Esophagus (tissue), 2 donors: ENCODE measurements around the gene DLK2. TPM values are rescaled to one million over a fixed set of nuclear protein-coding genes. Genes with fewer than 3 reads are reported as not detected.
"Not testable (repeated sequence)": the region's sequence is repeated elsewhere in the genome, so short reads cannot be mapped to it uniquely, and the experiment has no call there.

Experiments
- H3K27ac ChIP-seq, 2 donors: one replicate each; pipeline ENCODE4 v1.5.1; 2013; ENCODE audit warnings: low read depth in 2 of 2, mild to moderate bottlenecking in 2 of 2, inconsistent platforms in 1 of 2, low read length in 1 of 2, moderate library complexity in 1 of 2
- H3K27me3 ChIP-seq, 2 donors: one replicate each; pipeline ENCODE4 v1.6.1; 2013; ENCODE audit warnings: low read length in 2 of 2, control low read depth in 1 of 2, mild to moderate bottlenecking in 1 of 2; ENCODE audit not compliant: insufficient read depth in 2 of 2, control insufficient read depth in 1 of 2
- H3K36me3 ChIP-seq, 2 donors: one replicate each; pipeline ENCODE4 v1.6.1; 2013; ENCODE audit warnings: low read length in 1 of 2; ENCODE audit not compliant: control insufficient read depth in 2 of 2, insufficient read depth in 2 of 2
- H3K4me1 ChIP-seq, 2 donors: one replicate each; pipeline ENCODE4 v1.6.1; 2013; ENCODE audit warnings: low read length in 1 of 2; ENCODE audit not compliant: control insufficient read depth in 2 of 2, insufficient read depth in 2 of 2
- H3K4me3 ChIP-seq, 2 donors: one replicate each; pipeline ENCODE4 v1.5.1; 2013; ENCODE audit warnings: low read length in 2 of 2, mild to moderate bottlenecking in 2 of 2, low read depth in 1 of 2, moderate library complexity in 1 of 2
- H3K9me3 ChIP-seq, 2 donors: one replicate each; pipeline ENCODE4 v1.6.1; 2013; ENCODE audit warnings: mild to moderate bottlenecking in 2 of 2, low read depth in 1 of 2, low read length in 1 of 2, moderate library complexity in 1 of 2; ENCODE audit not compliant: control insufficient read depth in 2 of 2, insufficient read depth in 1 of 2
- WGBS, 2 donors: extraction: QIAGEN DNeasy Blood & Tissue Kit; methylation state at CpG; one replicate each; pipeline ENCODE4 v1.1.7; 2013; 5-methylcytosine and 5-hydroxymethylcytosine counted together
- polyA plus RNA-seq, 2 donors: library from polyadenylated mRNA; stranded (reverse); fragments of 200-250 nt; gene quantifications; one replicate each; pipeline ENCODE4 v1.2.3, GENCODE V29; 2013
- donor health status: healthy with polysubstance abuse.
- donor health status: Bipolar disorder and iron deficiency.

Gene DLK2
- polyA plus RNA-seq, 2 donors = 11.3 to 18.7 TPM

DNA sequence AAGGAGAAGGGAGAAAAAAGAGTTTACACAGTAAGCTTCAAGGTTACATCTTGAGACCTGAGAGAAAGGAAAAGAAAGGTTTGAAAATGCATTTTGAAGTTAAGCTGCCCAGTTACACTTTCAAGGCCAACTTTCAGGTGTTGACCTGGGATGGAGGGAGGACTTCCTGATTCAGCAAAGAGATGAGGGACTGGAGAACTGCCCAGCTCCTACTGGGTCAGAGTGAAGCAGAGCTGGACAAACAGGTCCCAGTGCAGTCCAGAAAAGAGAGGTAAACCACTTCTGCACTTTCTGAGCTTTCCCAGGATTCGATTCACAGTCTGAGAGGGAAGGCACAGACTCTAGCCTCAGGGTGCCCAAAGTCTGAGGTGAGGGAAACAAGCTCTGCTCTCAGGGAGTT, 16.1 kb upstream of the DLK2 start:
- Histone ChIP-seq H3K27ac (no peak overlapping the region), H3K27me3 (no peaks in the 10 kb centered on the region), H3K9me3 (no peaks in the 10 kb centered on the region), H3K4me3 (no peak overlapping the region), H3K4me1 (peaks cover 0 to 2% of the 10 kb centered on the region in 2 donors), H3K36me3 (no peaks in the 10 kb centered on the region)
- WGBS, 2 donors = 44 to 59% methylated on average over 1 of the region's 1 CpG

DNA sequence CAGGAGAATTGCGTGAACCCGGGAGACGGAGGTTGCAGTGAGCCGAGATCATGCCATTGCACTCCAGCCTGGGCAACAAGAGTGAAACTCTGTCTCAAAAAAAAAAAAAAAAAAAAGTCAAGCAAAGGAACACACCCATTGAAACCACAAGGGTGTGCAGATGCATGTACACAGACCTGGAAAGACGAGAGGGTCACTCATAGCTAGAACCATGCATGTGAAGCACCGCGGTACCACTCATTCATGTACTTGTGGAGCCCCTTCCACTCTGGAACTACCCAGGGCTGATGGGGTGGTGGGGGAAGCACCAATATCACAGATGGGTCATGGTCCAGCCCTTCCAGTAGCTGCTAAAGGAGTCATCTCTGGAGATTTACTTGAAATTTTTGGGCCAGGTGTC, 14.6 kb upstream of the DLK2 start:
- Histone ChIP-seq H3K27ac (no peak overlapping the region), H3K27me3 (no peaks in the 10 kb centered on the region), H3K4me1 (peaks cover 0 to 2% of the 10 kb centered on the region in 2 donors), H3K9me3 (no peaks in the 10 kb centered on the region), H3K36me3 (no peaks in the 10 kb centered on the region), H3K4me3 (no peak overlapping the region)
- 85 to 90% methylated on average over 7 of the region's 7 CpGs for WGBS, 2 donors

DNA sequence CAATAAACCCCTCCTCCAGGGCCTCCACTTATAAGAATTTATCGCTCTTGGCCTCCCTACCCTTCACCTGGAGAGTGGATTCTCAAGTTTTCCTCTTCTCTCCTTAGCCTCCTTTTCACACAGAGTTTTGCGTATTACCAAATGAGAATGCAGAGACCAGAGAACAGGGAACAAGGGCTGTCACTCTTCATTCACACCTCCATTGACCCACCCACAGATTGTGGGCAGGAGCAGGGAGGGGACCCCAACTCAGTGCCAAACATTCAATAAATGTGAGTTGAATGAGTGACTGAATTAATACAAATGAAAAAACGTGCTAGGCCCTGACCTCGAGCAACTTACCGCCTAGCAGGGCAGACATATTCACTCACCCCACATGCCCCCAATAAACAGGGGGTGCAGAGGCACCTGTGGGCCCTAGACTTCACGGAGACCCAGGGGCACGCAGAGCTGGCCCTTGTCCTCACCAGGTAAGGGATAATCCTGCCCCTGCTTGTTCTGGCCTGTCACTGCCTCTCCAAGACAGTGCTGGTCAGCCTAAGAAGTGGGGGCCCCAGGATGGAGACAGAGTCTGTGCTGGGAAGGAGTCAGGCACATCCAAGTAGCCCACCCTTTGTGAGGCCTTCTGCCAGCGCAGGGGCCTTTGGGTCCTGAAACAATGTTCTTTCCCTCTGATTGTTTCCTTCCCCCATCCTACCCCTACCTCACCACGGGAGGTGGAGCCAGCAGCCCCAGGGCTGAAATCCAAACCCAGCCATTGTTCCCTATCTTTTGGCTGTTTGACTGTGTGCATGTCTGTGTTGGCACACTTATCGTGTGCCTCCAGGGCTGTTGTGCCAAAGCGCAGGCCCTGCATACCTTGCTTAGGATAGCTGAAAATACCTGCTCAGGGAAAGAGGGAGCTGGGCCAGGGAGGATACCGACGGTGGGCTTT, 13.7 kb upstream of the DLK2 start:
- Histone ChIP-seq H3K36me3 (no peaks in the 10 kb centered on the region), H3K27ac (no peak overlapping the region), H3K4me3 (no peak overlapping the region), H3K4me1 (peaks cover 0 to 2% of the 10 kb centered on the region in 2 donors), H3K9me3 (no peaks in the 10 kb centered on the region), H3K27me3 (no peaks in the 10 kb centered on the region)
- 51 to 64% methylated on average over 13 of the region's 13 CpGs for WGBS, 2 donors

DNA sequence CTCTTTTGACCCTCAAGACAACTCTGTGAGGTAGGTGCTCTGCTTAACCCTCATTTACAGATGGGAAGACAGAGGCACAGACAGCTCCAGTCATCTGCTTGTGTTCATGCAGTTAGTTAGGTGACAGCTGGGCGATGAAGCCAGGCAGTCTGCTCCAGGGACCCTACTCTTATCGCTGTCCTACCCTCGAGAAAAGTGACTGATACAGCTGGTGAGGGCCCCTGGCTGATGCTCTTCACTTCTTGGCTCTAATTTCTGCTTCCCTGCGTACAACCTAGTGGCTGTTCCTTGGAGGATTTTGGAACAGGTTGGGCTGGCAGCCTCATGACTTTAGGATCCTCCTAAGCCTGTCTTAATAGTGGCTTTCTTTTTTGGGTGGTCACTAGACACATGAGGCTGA, 12.9 kb upstream of the DLK2 start:
- Histone ChIP-seq H3K36me3 (no peaks in the 10 kb centered on the region), H3K27me3 (no peaks in the 10 kb centered on the region), H3K4me1 (peaks cover 0 to 2% of the 10 kb centered on the region in 2 donors), H3K9me3 (no peaks in the 10 kb centered on the region), H3K27ac (no peak overlapping the region), H3K4me3 (no peak overlapping the region)
- 73 to 75% methylated on average over 4 of the region's 4 CpGs for WGBS, 2 donors

DNA sequence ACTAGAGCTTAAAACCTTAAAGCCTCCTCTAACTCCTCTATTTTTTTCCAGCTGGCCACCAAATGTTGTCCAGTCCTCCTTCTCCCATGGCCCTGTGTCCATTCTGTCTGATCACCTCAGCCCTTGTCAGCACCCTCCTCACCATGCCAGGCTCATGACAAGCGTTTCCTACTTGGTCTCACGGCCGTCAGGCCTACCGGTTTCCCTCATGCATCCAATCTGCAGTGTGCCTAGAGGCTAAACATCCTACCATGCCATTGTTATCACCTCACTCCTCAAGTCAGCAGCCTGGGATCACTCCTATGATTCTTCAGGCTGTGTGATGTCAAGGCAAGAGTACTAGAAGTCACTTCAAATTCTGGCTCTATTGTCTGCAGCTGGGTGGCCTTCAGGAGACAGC, 12.4 kb upstream of the DLK2 start:
- WGBS, 2 donors = 82% methylated on average over 4 of the region's 4 CpGs
- Histone ChIP-seq H3K27me3 (no peaks in the 10 kb centered on the region), H3K9me3 (no peaks in the 10 kb centered on the region), H3K36me3 (no peaks in the 10 kb centered on the region), H3K4me3 (no peak overlapping the region), H3K4me1 (peaks cover 0 to 2% of the 10 kb centered on the region in 2 donors), H3K27ac (no peak overlapping the region)

DNA sequence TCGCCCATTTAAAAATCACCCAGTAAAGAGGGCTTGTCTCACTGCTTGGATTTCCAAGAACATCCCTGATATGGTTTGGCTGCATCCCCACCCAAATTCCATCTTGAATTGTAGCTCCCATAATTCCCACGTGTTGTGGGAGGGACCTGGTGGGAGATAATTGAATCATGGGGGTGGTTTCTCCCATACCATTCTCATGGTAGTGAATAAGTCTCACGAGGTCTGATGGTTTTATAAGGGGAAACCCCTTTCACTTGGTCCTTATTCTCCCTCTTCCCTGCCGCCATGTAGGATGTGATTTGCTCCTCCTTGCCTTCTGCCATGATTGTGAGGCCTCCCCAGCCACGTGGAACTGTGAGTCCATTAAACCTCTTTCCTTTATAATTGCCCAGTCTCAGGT, 11.9 kb upstream of the DLK2 start:
- WGBS, 2 donors = 62 to 63% methylated on average over 5 of the region's 5 CpGs

DNA sequence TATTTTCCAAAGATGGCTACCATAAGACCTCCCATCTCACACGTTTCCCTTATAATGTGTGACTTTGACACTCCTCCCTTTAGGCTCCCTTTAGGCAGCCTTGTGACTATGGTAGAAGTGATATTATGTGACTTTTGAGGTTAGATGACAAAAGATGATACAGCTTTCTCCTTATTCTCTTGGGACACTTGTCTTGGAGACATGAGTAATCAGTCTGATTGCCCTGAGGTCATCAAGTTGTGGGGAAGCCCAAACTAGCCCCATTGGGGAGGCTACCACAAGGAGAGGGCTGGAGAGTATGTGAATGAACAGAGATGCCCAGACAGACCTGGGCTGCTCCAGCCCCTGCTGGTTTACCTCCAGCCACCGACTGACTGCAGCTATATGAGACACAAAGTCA, 10.6 kb upstream of the DLK2 start:
- 54 to 70% methylated on average over 2 of the region's 2 CpGs for WGBS, 2 donors
- H3K4me3 ChIP-seq = no peak overlapping the region
- no peak overlapping the region for H3K27ac ChIP-seq
- H3K27me3 ChIP-seq = no peaks in the 10 kb centered on the region
- H3K9me3 ChIP-seq = no peaks in the 10 kb centered on the region
- H3K4me1 ChIP-seq = peaks cover 0 to 2% of the 10 kb centered on the region in 2 donors
- no peaks in the 10 kb centered on the region for H3K36me3 ChIP-seq

More for the DNA sequence above, 11.9 kb upstream of the DLK2 start:
- not testable (repeated sequence) for H3K27me3 ChIP-seq, H3K27ac ChIP-seq, H3K36me3 ChIP-seq, H3K4me3 ChIP-seq, H3K4me1 ChIP-seq, H3K9me3 ChIP-seq

DNA sequence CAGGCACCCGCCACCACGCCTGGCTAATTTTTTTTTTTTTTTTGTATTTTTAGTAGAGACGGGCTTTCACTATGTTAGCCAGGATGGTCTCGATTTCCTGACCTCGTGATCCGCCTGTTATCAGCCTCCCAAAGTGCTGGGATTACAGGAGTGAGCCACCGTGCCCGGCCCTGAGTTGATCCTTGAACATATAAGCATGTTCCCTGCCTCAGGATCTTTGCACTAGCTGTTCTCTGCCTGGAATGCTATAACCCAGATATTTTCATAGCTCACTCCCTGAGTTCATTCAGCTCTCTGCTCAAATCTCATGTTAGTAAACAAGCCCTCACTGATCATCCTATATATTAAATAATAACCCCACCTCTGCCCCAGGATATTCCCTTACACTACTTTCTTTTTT, 9.0 kb upstream of the DLK2 start:
- no peaks in the 10 kb centered on the region for H3K4me1 ChIP-seq
- no peaks in the 10 kb centered on the region for H3K9me3 ChIP-seq
- no peaks in the 10 kb centered on the region for H3K36me3 ChIP-seq
- 85 to 86% methylated on average over 8 of the region's 8 CpGs for WGBS, 2 donors
- no peak overlapping the region for H3K4me3 ChIP-seq
- no peak overlapping the region for H3K27ac ChIP-seq
- no peaks in the 10 kb centered on the region for H3K27me3 ChIP-seq

DNA sequence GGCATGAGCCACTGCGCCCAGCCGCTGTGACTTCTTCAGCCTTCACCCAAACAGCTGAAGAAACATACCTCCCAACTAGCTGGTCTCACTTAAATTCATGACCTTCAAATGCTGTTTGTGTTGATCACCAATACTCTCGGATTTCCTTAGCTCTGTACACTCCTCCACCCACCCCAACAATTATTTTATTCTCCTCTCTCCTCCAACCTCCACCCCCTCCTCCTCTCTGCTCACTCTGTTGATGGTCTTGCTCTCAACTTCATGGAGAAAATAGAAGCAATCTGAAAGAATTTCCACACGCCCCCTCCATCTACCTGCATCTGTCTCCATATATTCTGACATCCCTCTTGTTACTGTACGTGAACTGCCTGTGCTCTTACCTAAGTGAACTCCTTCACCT, 6.6 kb upstream of the DLK2 start:
- Histone ChIP-seq H3K27ac (no peak overlapping the region), H3K9me3 (no peaks in the 10 kb centered on the region), H3K36me3 (no peaks in the 10 kb centered on the region), H3K4me3 (no peak overlapping the region), H3K4me1 (no peaks in the 10 kb centered on the region), H3K27me3 (no peaks in the 10 kb centered on the region)
- WGBS, 2 donors = 75 to 79% methylated on average over 5 of the region's 5 CpGs

DNA sequence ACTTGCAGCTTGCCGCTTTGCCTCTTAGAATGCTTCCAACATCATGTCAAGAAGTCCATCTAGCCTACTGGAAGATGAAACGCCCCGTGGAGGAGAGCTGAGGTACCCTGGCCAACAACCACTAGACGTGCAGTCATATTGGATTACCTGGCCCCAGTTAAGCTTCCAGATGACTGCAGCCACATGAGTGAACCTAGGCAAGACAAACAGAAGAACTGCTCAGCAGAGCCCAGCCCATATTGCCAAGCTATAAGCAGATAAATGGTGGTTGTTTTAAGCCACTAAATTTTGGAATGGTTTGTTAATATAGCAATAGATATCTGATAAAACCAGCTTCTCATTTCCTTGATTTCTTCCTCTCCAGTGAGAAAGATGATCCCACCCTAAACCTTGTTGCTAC, 4.7 kb upstream of the DLK2 start:
- no peaks in the 10 kb centered on the region for H3K36me3 ChIP-seq
- no peak overlapping the region for H3K27ac ChIP-seq
- no peaks in the 10 kb centered on the region for H3K27me3 ChIP-seq
- 82 to 84% methylated on average over 4 of the region's 4 CpGs for WGBS, 2 donors
- H3K4me3 ChIP-seq = no peak overlapping the region
- H3K9me3 ChIP-seq = no peaks in the 10 kb centered on the region
- peaks cover 0 to under 1% of the 10 kb centered on the region in 2 donors for H3K4me1 ChIP-seq
